ENCODE data around the gene UBE2G1. TPM values are rescaled to one million over a fixed set of nuclear protein-coding genes. Genes with fewer than 3 reads are reported as not detected.

UBE2G1 gene
- total and polyA plus RNA-seq, 9 of the 15 experiments (the other 6 are each of a cell fraction or from before 2014, with no cell fraction given), result 10.1 to 65.9 (median 29.7) TPM

GRCh38 chr17:4317610-4318009 is 48.9 kb downstream of the UBE2G1 start (continued):
- TF ChIP-seq HNRNPH1 (optimal IDR thresholded peaks at IDR 0.05; ENCODE audit: low read depth, low read length) (no peak), E2F1 (CRISPR knock-in tag; IDR thresholded peaks at IDR 0.05) (no peak), ZNF77 (CRISPR knock-in tag; IDR thresholded peaks at IDR 0.05) (no peak), TCF3 (CRISPR knock-in tag; IDR thresholded peaks at IDR 0.05) (no peak), PPARD (CRISPR knock-in tag; IDR thresholded peaks at IDR 0.05) (no peak), TFE3 (CRISPR knock-in tag; IDR thresholded peaks at IDR 0.05) (no peak), NCOA4 (IDR thresholded peaks at IDR 0.05; ENCODE audit: partially characterized antibody) (no peak), PML (IDR thresholded peaks at IDR 0.05; ENCODE audit: low read length) (no peak)

- ChIA-PET CTCF (ENCODE audit: low intra/inter-chr PET ratio) (no interaction called here), POLR2A (interaction anchor here (1.1 kb wide), 1 partner anchor 11 kb away, joined by 3 read pairs; no protein-coding TSS in a partner anchor)
- BruUV-seq (replicated peaks), result no TSS peak
- no peak overlapping the region for H3K4me3 ChIP-seq
- intact Hi-C loops (cut with micrococcal nuclease), result no loop called here
- no peaks in the 10 kb centered on the region for H3K9me1 ChIP-seq (ENCODE audit: control insufficient read depth, insufficient read depth, low read length)
- H3K36me3 ChIP-seq (ENCODE audit: control insufficient read depth, insufficient read depth, low read length), result no peaks in the 10 kb centered on the region
- H2AFZ ChIP-seq (ENCODE audit: low read depth, low read length), result no peak overlapping the region
- no peak overlapping the region for H3K9ac ChIP-seq (ENCODE audit: insufficient read depth in 1 of 2, low read depth in 2 of 2, low read length in 2 of 2)
- 89% methylated on average over 7 of the region's 10 CpGs for WGBS (ENCODE audit: insufficient coverage, low coverage, missing lambda C conversion rate)
- H3K4me2 ChIP-seq (ENCODE audit: insufficient read depth, low read length), result no peak overlapping the region
- ATAC-seq (no peak), FAIRE-seq (no peak), DNase-seq (ENCODE audit: extremely low read depth in 1 of 4, low spot score in 3 of 4) (no peak)
- no peaks in the 10 kb centered on the region for H3K9me3 ChIP-seq (replicated peaks; ENCODE audit: control insufficient read depth, insufficient read depth, low read depth, low read length)
- no peaks in the 10 kb centered on the region for H3K4me1 ChIP-seq (replicated peaks in 1 of 2; ENCODE audit: control insufficient read depth in 2 of 2, insufficient read depth in 2 of 2, low read length in 2 of 2)
- H3K79me2 ChIP-seq (ENCODE audit: control insufficient read depth, insufficient read depth, low read length), result peaks cover 88% of the 10 kb centered on the region
- no peaks in the 10 kb centered on the region for H3K27me3 ChIP-seq (ENCODE audit: control insufficient read depth in 2 of 2, insufficient read depth in 2 of 2, low read length in 2 of 2)
- 0 out of 2 replicates have a peak, but pooled peaks cover under 1% of the 10 kb centered on the region for H4K20me1 ChIP-seq (replicated peaks; ENCODE audit: control insufficient read depth, insufficient read depth, low read length)
- in situ Hi-C loops (cut with MboI), result no loop called here
- H3K27ac ChIP-seq (ENCODE audit: extremely low read depth, low read depth, low read length), result no peak overlapping the region
- TF ChIP-seq NKRF (IDR thresholded peaks at IDR 0.05; ENCODE audit: borderline replicate concordance) (no peak), ATF4 (CRISPR knock-in tag; IDR thresholded peaks at IDR 0.05) (no peak), SNIP1 (IDR thresholded peaks at IDR 0.05; ENCODE audit: low read depth) (no peak), TAF7 (tag; IDR thresholded peaks at IDR 0.05) (no peak), RNF219 (CRISPR knock-in tag; IDR thresholded peaks at IDR 0.05) (no peak), HDAC1 (IDR thresholded peaks at IDR 0.05) (no peak), ZNF584 (CRISPR knock-in tag; IDR thresholded peaks at IDR 0.05; ENCODE audit: low read depth) (no peak)
Observed at GRCh38 chr17:4316648-4317047, 49.8 kb downstream of the UBE2G1 start.

All from K562 (cell line).